Liver (tissue), 6 donors: ENCODE data around the gene TIFAB. TPM values are rescaled to one million over a fixed set of nuclear protein-coding genes. Genes with fewer than 3 reads are reported as not detected.

Experiments used
- RAD21 ChIP-seq, 2 donors: IDR thresholded peaks; 2 replicates each; pipeline ENCODE4 v1.6.1; 2016; ENCODE audit warnings: antibody characterized with exemption in 2 of 2, mild to moderate bottlenecking in 2 of 2
- SP1 ChIP-seq: IDR thresholded peaks from 2 replicates; pipeline ENCODE4 v1.6.1; 2018; ENCODE audit warnings: antibody characterized with exemption, mild to moderate bottlenecking
- polyA plus RNA-seq, 2 donors: library from polyadenylated mRNA; stranded (reverse) in 1 of 2; unstranded in 1 of 2; fragments of 200-250 nt in 1 of 2; fragments of >200 nt in 1 of 2; fragmentation: Nextera tagmentation in 1 of 2; extraction: Ambion mirVana in 1 of 2; gene quantifications; one replicate each; pipeline versions ENCODE4 v1.2.1 to v1.2.3, GENCODE V29; 2013 to 2015
- small RNA-seq: library from RNA; depleted of rRNA; stranded (forward); fragments of <200 nt; gene quantifications from one replicate; pipeline ENCODE3, GENCODE V24; 2014
- total RNA-seq, 2 donors: library from RNA; depleted of rRNA; stranded (reverse); fragments of >200 nt; gene quantifications; one replicate each; pipeline ENCODE4 v1.2.3, GENCODE V29; 2014
- TF ChIP-seq, protein P1 (sequence below): IDR thresholded peaks from 2 replicates; pipeline ENCODE4 v1.6.1; 2016; ENCODE audit warnings: antibody characterized with exemption
- donor health status: healthy.
- donor health status: healthy.
- donor health status: healthy.

TIFAB gene
- total and polyA plus RNA-seq, 4 donors, result 0.02 to 0.47 TPM; not detected in 2

DNA sequence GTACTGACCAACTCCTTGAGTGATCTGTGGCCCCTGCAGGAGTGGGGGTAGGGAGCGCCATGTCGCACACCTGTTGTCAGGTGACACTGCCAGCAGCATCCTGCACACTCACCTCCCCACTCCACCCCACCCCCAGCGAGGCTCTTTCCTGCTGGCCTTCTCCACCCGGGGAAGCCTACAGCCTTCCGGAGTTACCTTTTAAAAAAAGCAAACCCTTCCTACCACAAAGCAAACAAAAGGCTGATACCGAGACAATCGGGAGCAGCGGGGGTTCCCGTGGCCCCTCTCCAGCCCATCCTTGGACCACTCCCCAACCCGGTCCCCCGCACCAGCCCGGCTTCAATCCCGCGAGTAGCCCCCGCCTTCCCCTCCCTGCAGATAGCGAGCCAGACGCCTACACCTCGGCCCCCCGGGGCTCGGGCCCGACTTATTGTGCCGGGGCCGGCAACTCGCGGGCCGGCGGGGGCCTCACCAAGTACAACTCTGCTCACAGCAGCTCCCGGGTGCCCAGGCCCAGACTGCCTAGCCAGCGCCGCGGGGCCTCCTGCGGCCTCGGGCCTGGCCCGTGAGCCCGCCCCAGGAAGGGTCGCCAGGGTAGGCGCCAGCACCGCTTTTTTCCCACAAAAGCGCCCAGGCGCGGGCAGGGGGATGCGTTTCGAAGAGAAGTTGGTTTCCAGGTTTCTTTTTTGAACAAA, 53.8 kb downstream of the TIFAB start (continued):
- TF ChIP-seq RAD21 (IDR thresholded peaks at IDR 0.05) (no peak), SP1 (no peak)
- TF ChIP-seq, protein P1, sequence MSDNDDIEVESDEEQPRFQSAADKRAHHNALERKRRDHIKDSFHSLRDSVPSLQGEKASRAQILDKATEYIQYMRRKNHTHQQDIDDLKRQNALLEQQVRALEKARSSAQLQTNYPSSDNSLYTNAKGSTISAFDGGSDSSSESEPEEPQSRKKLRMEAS, result no peak

Small RNA genes within 50 kb of the gene (small RNA-seq; reads per million reads assigned to genes)
- gene DCANP1, result not detected

Other genes with a start within 250 kb of the TIFAB start
- 100 to 1,000 TPM in 1 of 2 donors, 10 to 100 TPM in 1; 72.6 to 113 TPM for gene MACROH2A1, start 53.1 kb downstream of the TIFAB start, total RNA-seq
- gene MACROH2A1, start 53.1 kb downstream of the TIFAB start, polyA plus RNA-seq, result 10 to 100 TPM; 33.7 to 52.9 TPM
- gene DCANP1, start 5.0 kb downstream of the TIFAB start, total RNA-seq, result under 1 TPM in 1 of 2 donors, not detected in 1; 0.05 TPM
- not detected for gene DCANP1, start 5.0 kb downstream of the TIFAB start, polyA plus RNA-seq
- gene NEUROG1, start 83.6 kb upstream of the TIFAB start, total RNA-seq, result not detected
- not detected for gene NEUROG1, start 83.6 kb upstream of the TIFAB start, polyA plus RNA-seq
- gene CXCL14, start 126.6 kb upstream of the TIFAB start, total RNA-seq, result 1 to 10 TPM; 2.7 to 6.1 TPM
- 10 to 100 TPM; 10.4 to 13.7 TPM for gene CXCL14, start 126.6 kb upstream of the TIFAB start, polyA plus RNA-seq